ENCODE data around the gene TBCEL.
A peak's percentile ranks its signal among the peaks of the same experiment; 100 is the strongest.
"Not testable (repeated sequence)": the region's sequence is repeated elsewhere in the genome, so short reads cannot be mapped to it uniquely, and the experiment has no call there.

The TBCEL gene

DNA sequence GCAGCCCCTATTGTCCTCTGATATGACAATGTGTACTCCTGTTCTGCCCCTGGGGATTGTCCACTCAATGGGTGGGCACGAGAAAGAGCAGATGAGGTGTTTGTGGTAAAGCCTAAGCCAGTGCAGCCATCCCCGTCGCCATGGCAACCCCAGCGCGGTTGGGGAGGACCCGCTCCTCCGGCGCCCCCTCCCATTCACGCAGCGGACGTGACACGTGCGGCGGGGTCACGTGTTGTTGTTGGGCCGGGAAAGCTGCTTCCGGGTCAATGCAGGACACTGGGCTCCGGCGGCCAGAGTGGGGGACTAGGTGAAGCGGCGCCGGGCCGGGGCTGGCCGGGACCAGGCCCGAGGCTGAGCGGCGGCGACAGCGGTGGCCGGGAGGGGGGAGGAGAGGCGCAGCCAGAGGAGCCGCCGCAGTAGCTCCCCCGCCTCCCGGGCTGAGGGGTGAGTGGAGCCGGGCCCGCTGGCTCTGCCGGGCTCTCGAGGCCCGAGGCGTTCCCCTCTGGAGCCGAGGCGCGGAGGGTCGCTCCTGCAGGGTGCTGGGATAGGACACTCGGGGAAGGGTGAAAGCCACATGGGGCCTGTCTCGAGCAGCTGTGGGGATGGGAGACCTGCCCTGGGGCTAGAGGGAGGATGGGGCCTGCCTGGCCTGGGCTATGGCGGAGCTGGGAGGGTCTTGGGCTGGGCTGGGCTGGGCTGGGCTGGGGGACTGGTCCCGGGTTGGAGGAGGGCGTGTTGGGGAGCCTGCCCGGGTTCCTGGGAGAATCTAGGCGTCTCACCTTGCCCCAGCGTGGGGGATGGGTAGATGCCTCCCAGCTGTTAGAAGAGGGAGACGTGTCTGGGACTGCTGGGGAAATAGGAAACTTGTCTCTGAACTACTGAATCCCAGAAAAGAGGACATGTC is at the start of gene TBCEL:
TBCEL (plus strand) TSS at position 255 of the 904 bp plus-strand sequence. CDS start 21,589 bp downstream, outside the sequence.
- peak; percentile 95 for DNase-seq

GRCh38 chr11:120974466-120974865 is 49.4 kb upstream of the TBCEL start:
- no peak for DNase-seq

- DNase-seq: no peak
These were observed 48.9 kb upstream of the TBCEL start for GRCh38 chr11:120974965-120975364.

GRCh38 chr11:120977266-120978137 is 46.4 kb upstream of the TBCEL start:
- DNase-seq: no peak

DNA sequence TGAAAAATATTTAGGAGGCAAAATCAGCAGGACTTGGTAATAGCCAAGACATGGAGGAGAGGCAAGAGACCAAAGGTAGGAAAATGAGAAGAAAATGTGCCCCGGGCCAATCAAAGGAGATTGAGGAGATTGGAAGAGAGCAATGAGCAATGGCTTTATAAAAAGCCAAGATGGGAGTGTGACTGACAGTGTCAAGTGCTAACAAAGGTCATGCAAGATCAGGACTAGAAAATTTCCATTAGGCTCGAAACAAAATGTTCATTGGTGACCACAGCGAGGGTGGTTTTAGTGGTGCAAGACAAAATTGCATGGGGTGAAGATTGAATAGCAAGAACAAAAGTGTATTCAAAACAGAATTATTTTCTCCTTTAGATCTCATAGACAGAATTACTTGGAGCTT is 45.2 kb upstream of the TBCEL start:
- no peak for DNase-seq

- peak; percentile 80 for DNase-seq
These were observed 38.0 kb upstream of the TBCEL start for GRCh38 chr11:120985718-120986569.

DNA sequence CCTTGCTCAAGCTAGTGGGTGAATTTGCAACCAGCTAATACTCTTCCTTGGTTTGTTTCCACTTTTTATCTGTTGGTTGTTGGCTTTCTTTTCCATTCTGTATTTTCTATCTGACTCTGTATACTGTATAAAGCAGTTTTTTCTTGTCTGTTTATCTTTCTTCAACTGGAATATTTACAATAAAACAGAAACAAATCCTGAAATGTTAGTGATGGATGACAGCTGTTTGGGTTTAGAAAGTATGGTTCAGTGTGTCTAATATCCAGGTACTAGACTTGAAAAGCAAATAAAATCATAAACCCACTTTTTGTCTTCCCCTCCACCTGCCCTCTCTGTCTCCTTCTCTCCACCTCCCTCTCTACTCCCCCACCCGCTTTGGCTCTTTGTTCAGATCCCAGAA is 35.3 kb upstream of the TBCEL start:
- no peak for DNase-seq

GRCh38 chr11:120991830-120992686 is 31.8 kb upstream of the TBCEL start:
- no peak for DNase-seq

DNA sequence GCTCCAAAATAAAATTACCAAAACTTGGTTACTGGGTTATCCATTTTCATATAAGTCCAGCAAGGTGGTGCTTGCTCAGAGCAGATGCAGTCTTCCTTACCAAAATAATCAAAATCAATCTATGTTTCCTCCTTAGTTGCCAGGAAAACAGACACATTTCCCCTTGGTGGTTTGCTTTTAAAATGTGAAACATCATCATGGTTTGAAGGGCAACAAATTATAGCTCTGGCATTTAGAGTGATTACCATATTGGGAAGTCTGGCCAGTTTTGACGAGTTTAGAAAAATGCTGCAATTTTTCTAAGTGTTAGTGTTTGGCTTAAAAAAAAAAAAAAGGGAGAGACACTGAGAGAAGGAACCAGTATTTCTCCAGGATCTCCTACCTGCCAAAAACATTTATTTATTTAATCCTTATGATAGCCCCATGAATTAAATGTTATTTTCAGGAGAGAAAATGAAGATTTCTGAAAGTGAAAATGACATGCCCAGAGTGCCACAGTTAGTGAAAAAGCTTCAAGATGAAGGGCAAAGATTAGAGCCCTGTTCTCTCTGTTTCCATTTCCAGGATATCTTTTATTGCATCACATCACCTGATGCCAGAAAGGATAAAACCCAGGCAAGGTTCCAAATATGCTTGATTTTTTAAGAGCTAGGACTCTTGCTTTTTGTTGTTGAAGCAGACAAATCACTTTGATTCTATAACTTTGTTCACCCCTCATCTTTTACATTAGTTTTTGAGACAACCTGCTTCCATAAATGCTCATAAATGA is 29.6 kb upstream of the TBCEL start:
- no peak for DNase-seq

GRCh38 chr11:120995184-120995583 is 28.7 kb upstream of the TBCEL start:
- DNase-seq: no peak

GRCh38 chr11:120996973-120997372 is 26.9 kb upstream of the TBCEL start:
- no peak for DNase-seq

DNA sequence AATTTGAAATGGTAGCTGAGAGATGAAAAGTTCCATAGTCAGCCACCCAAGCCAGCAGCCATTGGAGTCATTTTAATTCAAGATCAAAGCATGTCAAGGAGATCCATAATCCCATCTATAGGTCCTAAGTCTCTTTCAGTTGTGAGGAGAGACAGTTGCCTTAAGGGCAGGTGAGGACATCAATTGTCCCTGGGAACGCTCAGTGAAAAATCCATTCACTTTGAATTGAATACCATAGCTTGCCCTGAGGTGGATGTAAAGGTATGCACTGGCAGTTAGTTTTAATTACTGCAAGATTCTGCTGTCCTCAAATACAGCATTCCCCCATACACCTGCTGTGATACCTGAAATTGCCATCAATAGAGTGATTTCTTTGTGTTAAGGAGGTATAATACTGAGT is 25.3 kb upstream of the TBCEL start:
- no peak for DNase-seq

- no peak for DNase-seq
These were observed 19.6 kb upstream of the TBCEL start for GRCh38 chr11:121004206-121004840.

- no peak for DNase-seq
These were observed 17.0 kb upstream of the TBCEL start for GRCh38 chr11:121006922-121007321.

- DNase-seq: no peak
These were observed 15.4 kb upstream of the TBCEL start for GRCh38 chr11:121008551-121008950.

DNA sequence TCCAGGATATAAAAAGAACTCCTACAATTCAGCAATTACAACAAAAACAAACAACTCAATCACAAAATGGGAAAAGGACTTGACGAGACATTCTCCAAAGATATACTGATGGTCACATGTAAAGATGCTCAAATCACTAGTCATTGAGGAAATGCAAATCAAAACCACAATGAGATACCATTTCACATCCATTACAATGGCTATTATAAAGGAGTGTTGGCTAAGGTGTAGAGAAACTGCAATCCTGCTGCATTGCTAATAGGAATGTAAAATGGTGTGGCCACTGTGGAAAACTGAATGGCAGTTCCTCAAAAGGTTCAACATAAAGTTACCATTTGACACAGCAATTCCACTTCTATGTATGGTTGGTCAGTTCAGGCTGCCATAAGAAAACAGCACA is 11.8 kb upstream of the TBCEL start:
- DNase-seq: no peak

DNA sequence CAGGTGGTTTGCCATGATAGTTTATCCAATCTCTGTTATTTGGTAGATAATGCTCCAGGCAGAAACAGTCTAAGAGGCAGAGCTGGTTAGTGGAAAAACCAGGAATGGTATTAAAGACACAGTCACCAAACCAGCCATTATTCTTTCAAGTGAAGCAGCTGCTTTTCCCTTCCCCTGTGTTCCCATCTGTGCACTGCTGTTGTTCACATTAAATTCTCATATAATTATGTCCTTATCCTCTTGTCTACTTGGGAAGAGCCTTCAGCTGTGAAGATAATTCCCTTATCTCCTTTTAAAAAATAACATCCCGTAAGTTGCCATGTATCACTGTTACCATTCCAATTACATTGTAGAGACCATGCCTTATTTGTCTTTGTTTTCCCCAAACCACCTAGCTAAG is 5.2 kb upstream of the TBCEL start:
- no peak for DNase-seq

- not testable (repeated sequence) for DNase-seq
These were observed 2.2 kb upstream of the TBCEL start for GRCh38 chr11:121021718-121022117.

GRCh38 chr11:121024989-121025388 is 1.1 kb downstream of the TBCEL start:
- DNase-seq: no peak

DNA sequence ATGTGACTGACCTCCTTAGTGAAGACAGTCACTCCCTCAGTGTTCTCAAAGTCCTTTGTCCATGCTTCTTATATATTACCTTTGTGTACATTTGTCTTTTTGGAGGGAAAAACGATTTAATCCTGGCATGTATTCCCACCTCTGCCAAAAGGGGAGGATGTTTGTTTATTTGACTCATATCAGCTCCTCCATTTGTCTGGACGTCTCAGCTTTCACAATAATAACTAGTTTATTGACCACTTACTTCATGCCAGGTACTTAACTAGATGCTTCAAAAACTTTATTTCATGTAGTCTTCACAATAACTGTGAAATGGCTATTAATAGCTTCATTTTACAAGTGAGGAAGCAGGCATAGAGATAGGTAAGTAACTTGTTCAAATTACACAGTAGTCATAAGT is 5.3 kb downstream of the TBCEL start:
- no peak for DNase-seq

Measured in eye (tissue), 1 donor.